A549 (cell line): ENCODE results near the gene OR10D3. TPM values are rescaled to one million over a fixed set of nuclear protein-coding genes. Genes with fewer than 3 reads are reported as not detected.

Experiments
- ATAC-seq, 2 experiments: fragments of 200-7000 bp in 1 of 2; fragments of >200 bp in 1 of 2; cut with Nextera tagmentation in 1 of 2; cut with Tn5 transposase in 1 of 2; 3 replicates each; pipeline versions ENCODE4 v1.8.0 to v1.9.1; 2018 to 2020; ENCODE audit warnings: mild to moderate bottlenecking in 1 of 2, moderate library complexity in 1 of 2
- CTCF ChIA-PET: fragments of 300-600 bp; sonication (Branson Sonifier 250); formaldehyde crosslinking; extraction: SDS; loops from one replicate; lab custom pipeline; 2021; ENCODE audit warnings: antibody characterized with exemption, inconsistent platforms; lab: Yijun Ruan, JAX
- POLR2A ChIA-PET: fragments of 350-600 bp; formaldehyde crosslinking; extraction: SDS; loops from one replicate; lab custom pipeline; 2021; ENCODE audit warnings: antibody characterized with exemption, inconsistent platforms; lab: Yijun Ruan, JAX
- DNase-seq, 2 experiments: peaks; one replicate each; pipeline versions ENCODE4 v3.0.0 to v3.0.0-alpha.2; 2011 to 2016; ENCODE audit warnings: low read depth in 1 of 2, low spot score in 1 of 2
- FAIRE-seq: peaks from 2 replicates; lab custom pipeline; 2011; peaks lifted over from hg19 to GRCh38; lab: Jason Lieb, UNC
- H3K27ac ChIP-seq, 2 experiments: fragments of >200 bp; sonication (Bioruptor Twin); formaldehyde crosslinking; 3 replicates each; pipeline ENCODE4 v1.5.1; 2016 to 2017
- H3K4me1 ChIP-seq: fragments of >200 bp; sonication (Bioruptor Twin); formaldehyde crosslinking; 3 replicates; pipeline ENCODE4 v1.6.1; 2016
- H3K4me2 ChIP-seq: fragments of >200 bp; sonication (Bioruptor Twin); formaldehyde crosslinking; 3 replicates; pipeline ENCODE4 v1.6.1; 2016
- H3K4me3 ChIP-seq: fragments of >200 bp; sonication (Bioruptor Twin); formaldehyde crosslinking; 3 replicates; pipeline ENCODE4 v1.5.1; 2016
- H3K9me3 ChIP-seq: fragments of >200 bp; sonication (Bioruptor Twin); formaldehyde crosslinking; 3 replicates; pipeline ENCODE4 v1.6.1; 2016
- BHLHE40 ChIP-seq: IDR thresholded peaks from 2 replicates; pipeline ENCODE4 v1.6.1; 2012; ENCODE audit warnings: low read depth, low read length, inconsistent platforms
- EHF ChIP-seq: fragments of 250-450 bp; sonication (Bioruptor Pico); IDR thresholded peaks from 2 replicates; pipeline ENCODE4 v1.5.0; 2020; ENCODE audit warnings: mild to moderate bottlenecking
- EHMT2 ChIP-seq: fragments of 200-600 bp; sonication (generic); IDR thresholded peaks from 2 replicates; pipeline ENCODE4 v1.6.1; 2016; ENCODE audit warnings: antibody characterized with exemption, low read depth, mild to moderate bottlenecking, moderate library complexity
- EP300 ChIP-seq, 2 experiments: fragments of >200 bp; sonication (Bioruptor Twin); formaldehyde crosslinking; IDR thresholded peaks; 2 replicates in 1 of 2; 3 replicates in 1 of 2; pipeline ENCODE4 v1.6.1; 2016 to 2017
- ESRRA ChIP-seq: fragments of 150-350 bp; IDR thresholded peaks from 2 replicates; pipeline ENCODE4 v1.6.1; 2014; ENCODE audit warnings: mild to moderate bottlenecking, low read length, borderline replicate concordance
- FOSB ChIP-seq: fragments of 250-450 bp; sonication (Bioruptor Pico); IDR thresholded peaks from 2 replicates; pipeline ENCODE4 v1.5.0; 2020; ENCODE audit warnings: mild to moderate bottlenecking, moderate library complexity
- HDAC2 ChIP-seq: fragments of 200-600 bp; sonication (generic); IDR thresholded peaks from 2 replicates; pipeline ENCODE4 v1.6.1; 2016
- HEYL ChIP-seq: fragments of 250-450 bp; sonication (Bioruptor Pico); IDR thresholded peaks from 2 replicates; pipeline ENCODE4 v1.8.0; 2021; ENCODE audit warnings: mild to moderate bottlenecking, moderate library complexity
- HOXA7 ChIP-seq: fragments of 250-450 bp; sonication (Bioruptor Pico); IDR thresholded peaks from 2 replicates; pipeline ENCODE4 v1.5.0; 2020; ENCODE audit warnings: mild to moderate bottlenecking, moderate library complexity
- JUNB ChIP-seq: fragments of >200 bp; sonication (Bioruptor Twin); formaldehyde crosslinking; IDR thresholded peaks from 2 replicates; pipeline ENCODE4 v1.6.1; 2016
- KDM1A ChIP-seq: fragments of 200-600 bp; sonication (generic); IDR thresholded peaks from 2 replicates; pipeline ENCODE4 v1.6.1; 2016; ENCODE audit warnings: low read depth, mild to moderate bottlenecking
- MYC ChIP-seq: IDR thresholded peaks from 2 replicates; pipeline ENCODE4 v1.6.1; 2012; ENCODE audit warnings: mild to moderate bottlenecking, inconsistent platforms, low read length, improper control_type of control experiment, borderline replicate concordance
- NPAS2 ChIP-seq: fragments of 250-450 bp; sonication (Bioruptor Pico); IDR thresholded peaks from 2 replicates; pipeline ENCODE4 v1.8.0; 2022; ENCODE audit warnings: mild to moderate bottlenecking, moderate library complexity, borderline replicate concordance
- NR3C1 ChIP-seq: fragments of >200 bp; sonication (Bioruptor Twin); formaldehyde crosslinking; IDR thresholded peaks from 3 replicates; pipeline ENCODE4 v1.6.1; 2017
- POLR2AphosphoS2 ChIP-seq: conservative IDR thresholded peaks from 2 replicates; pipeline ENCODE4 v1.6.1; 2012; ENCODE audit warnings: low read length, improper control_type of control experiment, inconsistent platforms
- RAD21 ChIP-seq, 2 experiments: fragments of >200 bp in 1 of 2; sonication (Bioruptor Twin) in 1 of 2; formaldehyde crosslinking in 1 of 2; IDR thresholded peaks in 1 of 2; conservative IDR thresholded peaks in 1 of 2; 2 replicates in 1 of 2; 3 replicates in 1 of 2; pipeline ENCODE4 v1.6.1; 2012 to 2018; ENCODE audit warnings: inconsistent platforms in 1 of 2
- RARB ChIP-seq: fragments of 250-450 bp; sonication (Bioruptor Pico); IDR thresholded peaks from 2 replicates; pipeline ENCODE4 v1.8.0; 2021; ENCODE audit warnings: mild to moderate bottlenecking, moderate library complexity
- RNF2 ChIP-seq: fragments of 200-600 bp; sonication (generic); IDR thresholded peaks from 2 replicates; pipeline ENCODE4 v1.6.1; 2016; ENCODE audit warnings: low read depth, mild to moderate bottlenecking, antibody characterized with exemption, moderate library complexity, borderline replicate concordance
- SMC3 ChIP-seq: fragments of >200 bp; sonication (Bioruptor Twin); formaldehyde crosslinking; IDR thresholded peaks from 3 replicates; pipeline ENCODE4 v1.6.1; 2018; ENCODE audit warnings: inconsistent platforms
- SREBF2 ChIP-seq: fragments of 450-650 bp; IDR thresholded peaks from 2 replicates; pipeline ENCODE4 v1.6.1; 2014; ENCODE audit warnings: mild to moderate bottlenecking, moderate library complexity
- TP53 ChIP-seq: fragments of 250-450 bp; sonication (Bioruptor Pico); IDR thresholded peaks from 2 replicates; pipeline ENCODE4 v1.5.0; 2021; ENCODE audit warnings: mild to moderate bottlenecking, moderate library complexity
- ZNF302 ChIP-seq: fragments of 250-450 bp; sonication (Bioruptor Pico); IDR thresholded peaks from 2 replicates; pipeline ENCODE4 v1.9.0; 2021; ENCODE audit warnings: inconsistent platforms, mild to moderate bottlenecking, moderate library complexity
- WGBS: methylation state at CpG from one replicate; pipeline ENCODE4 v1.1.6; 2017; ENCODE audit errors: missing lambda C conversion rate; 5-methylcytosine and 5-hydroxymethylcytosine counted together
- polyA plus RNA-seq, 4 experiments: library from polyadenylated mRNA; depleted of rRNA in 3 of 4; stranded (reverse); fragments of >200 nt; fragmentation: RNase III in 1 of 4; extraction: RNeasy Plus Mini Kit Qiagen cat#74134 plus additional on column Dnase treatment in 1 of 4; gene quantifications; 2 replicates in 3 of 4; 3 replicates in 1 of 4; pipeline ENCODE4 v1.2.3, GENCODE V29; 2011 to 2017
- TF ChIP-seq, protein P1 (sequence below): fragments of >200 bp; sonication (Bioruptor Twin); formaldehyde crosslinking; IDR thresholded peaks from 3 replicates; pipeline ENCODE4 v1.6.1; 2016
- TF ChIP-seq, protein P2 (sequence below): IDR thresholded peaks from 2 replicates; pipeline ENCODE4 v1.6.1; 2012
- TF ChIP-seq, protein P3 (sequence below): fragments of 200-600 bp; sonication (generic); IDR thresholded peaks from 2 replicates; pipeline ENCODE4 v1.6.1; 2016; ENCODE audit warnings: antibody characterized with exemption, mild to moderate bottlenecking, moderate library complexity
- TF ChIP-seq, protein P4 (sequence below): IDR thresholded peaks from 2 replicates; pipeline ENCODE4 v1.6.1; 2012; ENCODE audit warnings: low read depth, borderline replicate concordance

The OR10D3 gene
- polyA plus RNA-seq, 2 of the 4 experiments (the other 2 are of a cell fraction) = not detected

DNA sequence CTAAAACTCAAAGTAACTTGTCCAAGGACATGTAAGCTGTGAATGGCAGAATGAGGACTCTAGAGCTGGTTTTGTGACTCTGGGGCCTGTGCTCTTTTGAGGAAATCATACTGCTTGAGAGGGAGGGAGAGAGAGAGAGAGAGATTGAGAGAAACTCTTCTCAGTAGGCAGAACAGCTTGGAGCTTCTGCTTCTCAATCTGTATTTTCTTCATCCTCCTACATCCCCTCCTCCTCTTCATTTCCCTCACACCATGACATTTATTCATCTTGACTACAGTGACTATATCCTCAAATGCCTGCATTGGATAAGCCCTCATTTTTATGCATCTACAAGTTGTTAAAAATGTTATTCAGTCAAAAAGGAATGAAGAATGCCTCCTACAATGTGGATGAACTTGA, 23.7 kb upstream of the OR10D3 start (continued):
- TF ChIP-seq, protein P1, sequence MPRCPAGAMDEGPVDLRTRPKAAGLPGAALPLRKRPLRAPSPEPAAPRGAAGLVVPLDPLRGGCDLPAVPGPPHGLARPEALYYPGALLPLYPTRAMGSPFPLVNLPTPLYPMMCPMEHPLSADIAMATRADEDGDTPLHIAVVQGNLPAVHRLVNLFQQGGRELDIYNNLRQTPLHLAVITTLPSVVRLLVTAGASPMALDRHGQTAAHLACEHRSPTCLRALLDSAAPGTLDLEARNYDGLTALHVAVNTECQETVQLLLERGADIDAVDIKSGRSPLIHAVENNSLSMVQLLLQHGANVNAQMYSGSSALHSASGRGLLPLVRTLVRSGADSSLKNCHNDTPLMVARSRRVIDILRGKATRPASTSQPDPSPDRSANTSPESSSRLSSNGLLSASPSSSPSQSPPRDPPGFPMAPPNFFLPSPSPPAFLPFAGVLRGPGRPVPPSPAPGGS = no peak
- no peak for TF ChIP-seq HOXA7 (CRISPR knock-in tag)

DNA sequence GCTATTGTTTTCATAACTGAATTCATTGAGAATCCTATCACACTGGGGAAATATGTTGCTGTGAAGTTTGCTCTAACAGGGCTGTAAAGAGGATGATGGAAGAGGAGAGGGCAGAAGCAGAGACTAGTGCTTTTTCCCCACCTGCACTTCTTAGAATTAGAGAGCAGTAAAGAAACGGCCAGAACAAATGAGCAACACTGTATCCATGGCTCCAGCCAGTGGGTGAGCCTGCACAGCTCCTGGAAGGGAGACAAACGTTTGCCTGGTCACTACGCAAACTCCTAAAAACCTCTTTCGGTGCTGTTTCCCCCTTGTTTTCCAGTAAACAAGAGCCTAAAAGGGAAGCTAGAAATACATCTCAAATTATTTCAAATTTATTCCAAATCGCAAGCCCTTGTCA, 22.2 kb upstream of the OR10D3 start:
- CTCF ChIA-PET = interaction anchor here (0.6 kb wide), 1 partner anchor 366 kb away, joined by 4 read pairs; no protein-coding TSS in a partner anchor

DNA sequence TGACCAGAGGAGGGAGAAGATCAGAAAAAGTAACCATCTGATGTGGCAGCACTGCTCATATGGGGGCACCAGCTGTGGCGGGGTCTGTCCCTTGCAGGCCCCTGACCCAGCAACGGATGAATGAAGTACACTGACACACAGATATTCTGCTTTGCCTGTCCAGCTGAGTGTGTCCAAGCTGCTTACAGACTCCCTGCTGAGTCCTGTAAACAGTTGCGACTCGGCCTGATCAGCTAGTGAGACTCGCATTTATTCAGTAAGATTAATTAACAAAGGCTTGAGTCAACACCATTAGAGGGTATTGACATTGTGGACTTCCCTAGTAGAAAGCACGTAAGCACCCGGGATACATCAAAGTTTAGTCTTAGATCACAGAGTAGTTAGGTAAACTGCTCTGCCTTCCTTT, 15.3 kb upstream of the OR10D3 start:
- POLR2A ChIA-PET = no interaction called here
- Histone ChIP-seq H3K4me3 (no peak overlapping the region), H3K4me2 (no peak overlapping the region), H3K27ac (no peak overlapping the region), H3K4me1 (no peaks in the 10 kb centered on the region), H3K9me3 (no peaks in the 10 kb centered on the region)
- CTCF ChIA-PET = no interaction called here
- no peak for TF ChIP-seq HEYL
- no peak for TF ChIP-seq RNF2
- no peak for TF ChIP-seq FOSB (CRISPR knock-in tag)
- TF ChIP-seq RARB (CRISPR knock-in tag) = no peak
- no peak for TF ChIP-seq SMC3
- no peak for TF ChIP-seq NPAS2 (CRISPR knock-in tag)
- no peak for TF ChIP-seq EHMT2
- ATAC-seq (no peak), FAIRE-seq (no peak), DNase-seq (no peak)
- 38% methylated on average over 6 of the region's 7 CpGs for WGBS

More for the DNA sequence above, 22.2 kb upstream of the OR10D3 start:
- H3K4me1 ChIP-seq = no peaks in the 10 kb centered on the region
- DNase-seq = no peak
- POLR2A ChIA-PET = no interaction called here
- TF ChIP-seq RARB (CRISPR knock-in tag) (no peak), BHLHE40 (no peak), EP300 (IDR thresholded peaks at IDR 0.05) (no peak), RAD21 (conservative IDR thresholded peaks at IDR 0.05 in 1 of 2, IDR thresholded peaks at IDR 0.05 in 1 of 2) (no peak), KDM1A (no peak), ZNF302 (CRISPR knock-in tag) (no peak), ESRRA (no peak)
- TF ChIP-seq, protein P2, sequence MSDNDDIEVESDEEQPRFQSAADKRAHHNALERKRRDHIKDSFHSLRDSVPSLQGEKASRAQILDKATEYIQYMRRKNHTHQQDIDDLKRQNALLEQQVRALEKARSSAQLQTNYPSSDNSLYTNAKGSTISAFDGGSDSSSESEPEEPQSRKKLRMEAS = no peak
- no peak for FAIRE-seq
- no peaks in the 10 kb centered on the region for H3K9me3 ChIP-seq
- H3K27ac ChIP-seq = no peak overlapping the region
- H3K4me3 ChIP-seq = no peak overlapping the region
- WGBS = 50% methylated on average over 5 of the region's 5 CpGs
- H3K4me2 ChIP-seq = no peak overlapping the region
- ATAC-seq = no peak

DNA sequence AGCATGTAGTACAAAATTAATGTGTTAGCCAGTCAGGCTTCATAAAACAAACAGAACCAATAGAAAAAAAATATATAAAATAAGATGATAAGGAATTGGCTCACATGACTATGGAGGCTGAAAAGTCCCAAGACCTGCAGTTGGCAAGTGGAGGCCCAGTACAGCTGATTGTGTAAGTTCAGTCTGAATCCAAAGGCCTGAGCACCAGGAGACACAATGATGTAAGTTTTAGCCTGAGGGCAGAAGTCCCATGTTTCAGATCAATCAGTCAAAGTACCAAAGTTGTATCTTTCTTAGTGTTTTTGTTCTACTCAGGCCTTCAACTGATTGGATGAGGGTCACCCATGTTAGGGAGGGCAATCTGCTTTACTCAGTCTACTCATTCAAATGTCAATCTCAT, 14.3 kb upstream of the OR10D3 start:
- H3K4me3 ChIP-seq = no peak overlapping the region
- FAIRE-seq = no peak
- CTCF ChIA-PET = no interaction called here
- TF ChIP-seq EHF (CRISPR knock-in tag) (no peak), FOSB (CRISPR knock-in tag) (no peak), RAD21 (conservative IDR thresholded peaks at IDR 0.05 in 1 of 2, IDR thresholded peaks at IDR 0.05 in 1 of 2) (no peak), TP53 (no peak), POLR2AphosphoS2 (no peak), KDM1A (no peak), SREBF2 (no peak), ESRRA (no peak), SMC3 (no peak), RNF2 (no peak), MYC (no peak), HDAC2 (no peak), JUNB (no peak), NR3C1 (no peak)
- TF ChIP-seq, protein P1 = no peak
- TF ChIP-seq, protein P3, sequence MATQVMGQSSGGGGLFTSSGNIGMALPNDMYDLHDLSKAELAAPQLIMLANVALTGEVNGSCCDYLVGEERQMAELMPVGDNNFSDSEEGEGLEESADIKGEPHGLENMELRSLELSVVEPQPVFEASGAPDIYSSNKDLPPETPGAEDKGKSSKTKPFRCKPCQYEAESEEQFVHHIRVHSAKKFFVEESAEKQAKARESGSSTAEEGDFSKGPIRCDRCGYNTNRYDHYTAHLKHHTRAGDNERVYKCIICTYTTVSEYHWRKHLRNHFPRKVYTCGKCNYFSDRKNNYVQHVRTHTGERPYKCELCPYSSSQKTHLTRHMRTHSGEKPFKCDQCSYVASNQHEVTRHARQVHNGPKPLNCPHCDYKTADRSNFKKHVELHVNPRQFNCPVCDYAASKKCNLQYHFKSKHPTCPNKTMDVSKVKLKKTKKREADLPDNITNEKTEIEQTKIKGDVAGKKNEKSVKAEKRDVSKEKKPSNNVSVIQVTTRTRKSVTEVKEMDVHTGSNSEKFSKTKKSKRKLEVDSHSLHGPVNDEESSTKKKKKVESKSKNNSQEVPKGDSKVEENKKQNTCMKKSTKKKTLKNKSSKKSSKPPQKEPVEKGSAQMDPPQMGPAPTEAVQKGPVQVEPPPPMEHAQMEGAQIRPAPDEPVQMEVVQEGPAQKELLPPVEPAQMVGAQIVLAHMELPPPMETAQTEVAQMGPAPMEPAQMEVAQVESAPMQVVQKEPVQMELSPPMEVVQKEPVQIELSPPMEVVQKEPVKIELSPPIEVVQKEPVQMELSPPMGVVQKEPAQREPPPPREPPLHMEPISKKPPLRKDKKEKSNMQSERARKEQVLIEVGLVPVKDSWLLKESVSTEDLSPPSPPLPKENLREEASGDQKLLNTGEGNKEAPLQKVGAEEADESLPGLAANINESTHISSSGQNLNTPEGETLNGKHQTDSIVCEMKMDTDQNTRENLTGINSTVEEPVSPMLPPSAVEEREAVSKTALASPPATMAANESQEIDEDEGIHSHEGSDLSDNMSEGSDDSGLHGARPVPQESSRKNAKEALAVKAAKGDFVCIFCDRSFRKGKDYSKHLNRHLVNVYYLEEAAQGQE = no peak
- TF ChIP-seq, protein P4, sequence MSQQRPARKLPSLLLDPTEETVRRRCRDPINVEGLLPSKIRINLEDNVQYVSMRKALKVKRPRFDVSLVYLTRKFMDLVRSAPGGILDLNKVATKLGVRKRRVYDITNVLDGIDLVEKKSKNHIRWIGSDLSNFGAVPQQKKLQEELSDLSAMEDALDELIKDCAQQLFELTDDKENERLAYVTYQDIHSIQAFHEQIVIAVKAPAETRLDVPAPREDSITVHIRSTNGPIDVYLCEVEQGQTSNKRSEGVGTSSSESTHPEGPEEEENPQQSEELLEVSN = no peak

More for the DNA sequence above, 14.3 kb upstream of the OR10D3 start:
- Histone ChIP-seq H3K4me1 (no peaks in the 10 kb centered on the region), H3K27ac (no peak overlapping the region), H3K9me3 (no peaks in the 10 kb centered on the region), H3K4me2 (no peak overlapping the region)
- ATAC-seq (no peak), DNase-seq (no peak)
- POLR2A ChIA-PET = no interaction called here
